Stomach (tissue), 9 donors: ENCODE results near the gene USB1. TPM values are rescaled to one million over a fixed set of nuclear protein-coding genes. Genes with fewer than 3 reads are reported as not detected.
A peak's percentile ranks its signal among the peaks of the same experiment; 100 is the strongest.

Experiments
- DNase-seq, 2 donors: peaks; one replicate each; pipeline versions ENCODE4 v3.0.0 to v3.0.0-alpha.2; 2013 to 2019
- H3K27ac ChIP-seq, 5 donors: fragments of 200-600 bp in 4 of 5; sonication (generic) in 4 of 5; one replicate each; pipeline ENCODE4 v1.5.1; 2013 to 2019; ENCODE audit warnings: mild to moderate bottlenecking in 1 of 5, moderate library complexity in 1 of 5
- H3K27me3 ChIP-seq, 3 donors: fragments of 200-600 bp; sonication (generic); one replicate each; pipeline ENCODE4 v1.5.1; 2017 to 2019; ENCODE audit warnings: mixed run types in 1 of 3
- H3K36me3 ChIP-seq, 4 donors: fragments of 200-600 bp; sonication (generic); 1 replicate in 3 of 4; 2 replicates in 1 of 4; pipeline ENCODE4 v1.5.1; 2016 to 2019
- H3K4me1 ChIP-seq, 4 donors: fragments of 200-600 bp; sonication (generic); one replicate each; pipeline ENCODE4 v1.5.1; 2016 to 2019
- H3K4me3 ChIP-seq, 4 donors: fragments of 200-600 bp; sonication (generic) in 3 of 4; one replicate each; pipeline ENCODE4 v1.5.1; 2016 to 2019; ENCODE audit warnings: mild to moderate bottlenecking in 1 of 4
- H3K9me3 ChIP-seq, 4 donors: fragments of 200-600 bp; sonication (generic); one replicate each; pipeline ENCODE4 v1.5.1; 2016 to 2019
- EP300 ChIP-seq: sonication (generic); formaldehyde crosslinking; IDR thresholded peaks from one replicate; pipeline ENCODE4 v1.6.1; 2017; ENCODE audit warnings: antibody characterized with exemption
- POLR2A ChIP-seq, 4 donors: fragments of 450-650 bp; IDR thresholded peaks; one replicate each; pipeline ENCODE4 v1.6.1; 2016; ENCODE audit warnings: antibody characterized with exemption in 4 of 4, control low read depth in 2 of 4, mild to moderate bottlenecking in 1 of 4, moderate library complexity in 1 of 4
- POLR2AphosphoS5 ChIP-seq, 3 donors: sonication (generic); formaldehyde crosslinking; IDR thresholded peaks; one replicate each; pipeline ENCODE4 v1.6.1; 2016; ENCODE audit warnings: antibody characterized with exemption in 3 of 3
- WGBS, 5 donors: extraction: QIAGEN DNeasy Blood & Tissue Kit in 3 of 5; methylation state at CpG; one replicate each; pipeline versions ENCODE4 v1.1.5 to v1.1.7; 2013 to 2018; 5-methylcytosine and 5-hydroxymethylcytosine counted together
- intact Hi-C: fragments of 100-400 bp; cut with DNase I; formaldehyde crosslinking; loops from one replicate; pipeline ENCODE4 v1.15.1; 2023; ENCODE audit warnings: low total_unique reads
- polyA plus RNA-seq, 3 donors: library from polyadenylated mRNA; stranded (reverse); fragments of 200-250 nt; gene quantifications; one replicate each; pipeline ENCODE4 v1.2.3, GENCODE V29; 2013
- total RNA-seq, 5 donors: library from RNA; depleted of rRNA; stranded (reverse); fragments of >200 nt; gene quantifications; one replicate each; pipeline versions ENCODE4 v1.1.0 to v1.2.3, GENCODE V29; 2014 to 2016
- TF ChIP-seq, protein P1 (sequence below), 7 experiments: fragments of 450-650 bp in 4 of 7; fragments of 200-600 bp in 3 of 7; sonication (generic) in 3 of 7; IDR thresholded peaks; one replicate each; pipeline ENCODE4 v1.5.1; 2016 to 2019; ENCODE audit warnings: antibody characterized with exemption in 7 of 7, control low read depth in 2 of 7, mild to moderate bottlenecking in 1 of 7
- donor health status: healthy with polysubstance abuse.
- donor health status: Bipolar disorder and iron deficiency.
- donor health status: healthy.

The USB1 gene
- total and polyA plus RNA-seq, 8 donors = 4.1 to 54.0 (median 23.4) TPM

DNA sequence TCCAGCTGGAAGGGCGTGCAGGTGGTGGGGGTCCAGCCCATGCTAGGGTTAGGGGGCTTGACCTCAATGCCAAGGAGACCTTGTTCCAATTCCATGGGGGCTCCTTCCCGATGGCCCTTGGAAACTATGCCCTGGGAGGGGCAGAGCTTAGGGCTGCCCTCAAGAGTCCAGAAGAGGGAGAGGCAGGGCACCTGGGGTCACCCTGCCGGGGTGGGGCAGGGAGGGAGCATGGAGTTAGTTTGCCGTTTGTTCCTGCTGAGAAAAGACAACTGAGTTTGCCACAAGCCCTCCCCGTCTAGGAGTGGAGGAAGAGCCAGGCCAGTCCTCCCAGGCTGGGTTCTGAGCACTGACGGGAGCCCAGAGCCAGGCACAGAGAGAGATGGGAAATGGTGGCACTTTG is 45.7 kb downstream of the USB1 start:
- H3K4me3 ChIP-seq = no peak overlapping the region
- H3K27ac ChIP-seq = peak overlapping the region in 2 of 5 donors; percentile 22 to 53
- peaks cover 0 to 29% (median 14%) of the 10 kb centered on the region in 4 donors for H3K4me1 ChIP-seq
- no peaks in the 10 kb centered on the region for H3K9me3 ChIP-seq
- intact Hi-C loops = no loop called here
- WGBS, 5 donors = 40 to 79% (median 47%) methylated on average over 2 to 6 of the region's 6 CpGs
- TF ChIP-seq POLR2A (IDR thresholded peaks at IDR 0.05) (no peak), EP300 (no peak), POLR2AphosphoS5 (IDR thresholded peaks at IDR 0.05) (no peak)
- TF ChIP-seq, protein P1, sequence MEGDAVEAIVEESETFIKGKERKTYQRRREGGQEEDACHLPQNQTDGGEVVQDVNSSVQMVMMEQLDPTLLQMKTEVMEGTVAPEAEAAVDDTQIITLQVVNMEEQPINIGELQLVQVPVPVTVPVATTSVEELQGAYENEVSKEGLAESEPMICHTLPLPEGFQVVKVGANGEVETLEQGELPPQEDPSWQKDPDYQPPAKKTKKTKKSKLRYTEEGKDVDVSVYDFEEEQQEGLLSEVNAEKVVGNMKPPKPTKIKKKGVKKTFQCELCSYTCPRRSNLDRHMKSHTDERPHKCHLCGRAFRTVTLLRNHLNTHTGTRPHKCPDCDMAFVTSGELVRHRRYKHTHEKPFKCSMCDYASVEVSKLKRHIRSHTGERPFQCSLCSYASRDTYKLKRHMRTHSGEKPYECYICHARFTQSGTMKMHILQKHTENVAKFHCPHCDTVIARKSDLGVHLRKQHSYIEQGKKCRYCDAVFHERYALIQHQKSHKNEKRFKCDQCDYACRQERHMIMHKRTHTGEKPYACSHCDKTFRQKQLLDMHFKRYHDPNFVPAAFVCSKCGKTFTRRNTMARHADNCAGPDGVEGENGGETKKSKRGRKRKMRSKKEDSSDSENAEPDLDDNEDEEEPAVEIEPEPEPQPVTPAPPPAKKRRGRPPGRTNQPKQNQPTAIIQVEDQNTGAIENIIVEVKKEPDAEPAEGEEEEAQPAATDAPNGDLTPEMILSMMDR (IDR thresholded peaks at IDR 0.05) = no peak
- H3K27me3 ChIP-seq = no peaks in the 10 kb centered on the region
- DNase-seq = no peak
- peaks cover 19 to 40% (median 39%) of the 10 kb centered on the region in 4 donors for H3K36me3 ChIP-seq

DNA sequence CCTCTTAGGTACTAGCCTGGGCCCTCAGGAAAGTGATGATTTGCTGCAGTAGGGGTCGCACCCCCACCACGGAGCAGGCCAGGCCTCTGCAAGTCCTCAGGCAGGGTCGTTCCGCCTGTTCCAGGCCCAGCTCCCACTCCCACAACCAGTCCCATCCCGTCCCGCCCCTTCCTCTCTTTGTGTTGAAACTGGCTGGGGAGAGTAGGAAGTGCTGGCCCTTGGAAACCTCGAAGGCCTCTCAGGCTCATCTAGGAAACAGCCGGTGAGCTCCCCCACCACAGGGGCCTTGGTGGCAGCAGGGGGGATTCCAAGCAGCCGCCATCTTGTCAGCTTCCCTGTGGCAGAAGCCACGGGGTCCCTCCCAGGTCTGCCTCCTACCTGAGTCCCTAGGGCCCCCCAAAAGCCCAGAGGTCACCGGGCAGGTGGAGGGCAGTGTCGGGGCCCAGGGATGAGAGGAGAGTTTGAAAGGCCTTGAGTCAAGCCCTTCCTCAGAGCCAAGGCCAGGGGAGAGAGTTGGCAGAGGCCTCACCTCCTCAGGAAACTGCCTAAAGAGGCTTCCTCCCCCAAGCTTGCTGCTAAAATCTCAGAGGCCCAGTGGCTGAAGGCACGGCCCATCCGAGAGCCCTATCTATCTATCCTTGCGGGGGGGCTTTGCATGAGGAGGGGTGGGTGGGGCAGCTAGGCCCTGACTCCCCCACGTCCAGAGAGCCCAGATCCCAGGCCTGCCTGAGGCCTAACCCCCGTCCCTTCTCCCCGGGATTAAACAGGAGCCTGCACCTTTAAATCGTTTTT is 46.5 kb downstream of the USB1 start:
- Histone ChIP-seq H3K36me3 (peaks cover 15 to 32% (median 30%) of the 10 kb centered on the region in 4 donors), H3K27me3 (no peaks in the 10 kb centered on the region), H3K9me3 (no peaks in the 10 kb centered on the region), H3K4me1 (peaks cover 0 to 29% (median 14%) of the 10 kb centered on the region in 4 donors), H3K4me3 (no peak overlapping the region), H3K27ac (peak overlapping the region in 4 of 5 donors; percentile 5 to 53 (median 22))
- WGBS, 5 donors = 67 to 77% (median 71%) methylated on average over 18 to 19 of the region's 19 CpGs
- intact Hi-C loops = no loop called here
- DNase-seq = no peak
- TF ChIP-seq, protein P1 (IDR thresholded peaks at IDR 0.05) = no peak
- TF ChIP-seq POLR2A (IDR thresholded peaks at IDR 0.05) (no peak), EP300 (no peak), POLR2AphosphoS5 (IDR thresholded peaks at IDR 0.05) (no peak)

DNA sequence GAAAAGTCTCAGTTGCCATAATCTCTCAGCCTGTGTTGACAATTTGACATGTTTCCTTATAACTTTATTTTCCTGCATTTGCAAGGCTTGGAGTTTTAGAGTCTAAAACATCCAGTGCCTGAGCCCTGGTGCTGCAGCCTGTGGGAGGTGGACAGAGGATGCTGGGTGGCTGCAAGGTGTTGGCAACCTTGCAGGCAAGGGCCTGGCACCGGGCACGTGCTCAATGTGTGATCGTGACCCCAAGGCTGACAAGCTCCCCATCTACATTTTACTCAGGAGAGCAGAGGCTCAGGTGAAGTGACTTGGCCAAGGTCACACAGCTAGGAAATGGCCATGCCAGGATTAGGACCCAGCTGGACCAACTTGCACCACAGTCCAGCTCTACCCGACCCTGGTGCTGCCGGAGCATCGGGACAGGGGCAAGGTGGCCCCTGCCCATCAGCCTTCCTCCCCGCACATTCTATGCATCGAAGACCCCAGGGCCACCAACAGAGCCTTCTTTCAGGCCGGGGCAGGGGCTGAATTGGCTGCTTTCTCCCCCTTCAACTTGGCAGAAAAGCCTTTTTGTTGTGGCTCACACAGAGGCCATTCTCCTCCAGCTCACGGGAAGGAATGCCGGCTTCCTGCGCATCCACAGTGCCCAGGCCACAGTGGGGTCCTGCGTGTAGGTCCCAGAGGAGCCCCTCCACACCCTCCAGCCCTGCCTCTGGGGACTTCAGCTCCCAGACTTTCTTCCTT is 47.5 kb downstream of the USB1 start:
- H3K4me1 ChIP-seq = peaks cover 0 to 29% (median 14%) of the 10 kb centered on the region in 4 donors
- no peak overlapping the region for H3K27ac ChIP-seq
- no peaks in the 10 kb centered on the region for H3K9me3 ChIP-seq
- WGBS, 5 donors = 62 to 91% (median 74%) methylated on average over 8 to 13 of the region's 13 CpGs
- H3K4me3 ChIP-seq = no peak overlapping the region
- no peak for TF ChIP-seq POLR2AphosphoS5 (IDR thresholded peaks at IDR 0.05)
- H3K27me3 ChIP-seq = no peaks in the 10 kb centered on the region
- peaks cover 6 to 23% (median 21%) of the 10 kb centered on the region in 4 donors for H3K36me3 ChIP-seq
- intact Hi-C loops = no loop called here
- no peak for DNase-seq

DNA sequence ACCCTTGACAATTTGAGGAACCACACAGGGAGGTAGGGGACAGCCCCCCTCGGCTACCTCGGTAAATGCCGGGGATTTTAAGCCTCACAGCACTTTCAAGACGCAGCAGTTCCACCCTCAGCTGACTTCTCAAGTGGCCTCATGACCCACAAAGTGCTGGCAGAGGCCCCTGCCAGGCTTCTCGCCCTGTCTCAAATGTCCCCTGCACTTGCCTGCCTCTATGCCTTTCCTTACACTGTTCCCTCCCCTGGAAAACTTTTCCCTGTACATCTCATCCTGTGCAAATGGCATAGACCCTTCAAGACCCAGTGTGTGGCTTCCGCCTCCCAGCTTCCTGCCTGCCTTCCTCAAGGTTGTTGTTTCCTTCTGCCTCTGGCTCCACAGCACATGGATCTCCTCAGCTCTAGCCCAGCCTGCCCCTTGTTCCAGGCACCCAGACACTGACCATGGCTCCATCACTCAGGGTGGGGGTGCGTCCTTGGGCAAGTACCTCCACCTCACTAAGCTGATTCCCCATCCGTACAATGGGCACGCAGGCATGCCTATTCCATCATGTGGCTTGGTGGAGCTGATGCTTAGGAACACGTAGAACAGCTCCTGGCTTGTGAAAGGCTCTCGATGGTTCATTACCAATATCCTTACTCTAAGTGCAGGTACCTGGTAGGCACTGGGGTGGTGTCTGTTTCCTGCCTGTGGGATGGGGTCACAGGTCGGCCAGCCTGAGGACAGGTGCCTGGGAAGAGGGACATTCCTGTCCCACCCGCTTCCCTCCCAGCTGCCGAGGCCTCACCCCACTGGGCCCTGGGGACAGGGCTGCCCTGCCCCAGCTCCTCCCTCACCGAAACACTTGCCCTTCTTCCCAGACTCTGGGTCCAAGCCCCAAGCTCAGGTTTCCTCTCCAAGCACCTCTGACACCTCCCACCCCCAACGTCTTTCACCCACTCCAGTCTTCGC is 48.3 kb downstream of the USB1 start:
- H3K4me3 ChIP-seq = no peak overlapping the region
- WGBS, 5 donors = 73 to 80% (median 77%) methylated on average over 13 to 17 of the region's 17 CpGs
- no peaks in the 10 kb centered on the region for H3K27me3 ChIP-seq
- intact Hi-C loops = no loop called here
- no peaks in the 10 kb centered on the region for H3K9me3 ChIP-seq
- no peak for DNase-seq
- no peak for TF ChIP-seq POLR2AphosphoS5 (IDR thresholded peaks at IDR 0.05)
- TF ChIP-seq, protein P1 (IDR thresholded peaks at IDR 0.05) = no peak
- TF ChIP-seq POLR2A (IDR thresholded peaks at IDR 0.05) = no peak
- TF ChIP-seq EP300 = no peak
- peaks cover 4 to 14% (median 13%) of the 10 kb centered on the region in 4 donors for H3K36me3 ChIP-seq
- no peak overlapping the region for H3K27ac ChIP-seq
- peaks cover 0 to 29% (median 14%) of the 10 kb centered on the region in 4 donors for H3K4me1 ChIP-seq
